Lower leg skin (tissue), 4 donors: ENCODE data around the gene ADAM10. TPM values are rescaled to one million over a fixed set of nuclear protein-coding genes. Genes with fewer than 3 reads are reported as not detected.

Experiments
- DNase-seq, 2 donors: peaks; one replicate each; pipeline ENCODE4 v3.0.0-alpha.2; 2019; ENCODE audit warnings: low spot score in 2 of 2
- H3K4me3 ChIP-seq: fragments of 200-600 bp; sonication (generic); 2 replicates; pipeline ENCODE4 v1.5.1; 2017; ENCODE audit warnings: mild to moderate bottlenecking, low read depth; ENCODE audit not compliant: poor library complexity, severe bottlenecking
- POLR2A ChIP-seq, 2 donors: fragments of 450-650 bp; IDR thresholded peaks; one replicate each; pipeline ENCODE4 v1.6.1; 2016 to 2017; ENCODE audit warnings: antibody characterized with exemption in 2 of 2, mild to moderate bottlenecking in 1 of 2, moderate library complexity in 1 of 2
- WGBS, 2 donors: methylation state at CpG; one replicate each; pipeline ENCODE4 v1.1.5; 2018; 5-methylcytosine and 5-hydroxymethylcytosine counted together
- intact Hi-C: fragments of 100-400 bp; cut with DNase I; formaldehyde crosslinking; loops from one replicate; pipeline ENCODE4 v1.15.0; 2023; ENCODE audit warnings: low total_unique reads
- total RNA-seq, 4 donors: library from RNA; depleted of rRNA; stranded (reverse); fragments of >200 nt; gene quantifications; one replicate each; pipeline ENCODE4 v1.1.0, GENCODE V29; 2016
- TF ChIP-seq, protein P1 (sequence below), 3 donors: fragments of 450-650 bp; IDR thresholded peaks; one replicate each; pipeline ENCODE4 v1.5.1; 2016; ENCODE audit warnings: antibody characterized with exemption in 3 of 3, mild to moderate bottlenecking in 3 of 3, moderate library complexity in 2 of 3

Gene ADAM10
- total RNA-seq, 4 donors from 2014 or later = 40.4 to 45.1 (median 44.5) TPM

DNA sequence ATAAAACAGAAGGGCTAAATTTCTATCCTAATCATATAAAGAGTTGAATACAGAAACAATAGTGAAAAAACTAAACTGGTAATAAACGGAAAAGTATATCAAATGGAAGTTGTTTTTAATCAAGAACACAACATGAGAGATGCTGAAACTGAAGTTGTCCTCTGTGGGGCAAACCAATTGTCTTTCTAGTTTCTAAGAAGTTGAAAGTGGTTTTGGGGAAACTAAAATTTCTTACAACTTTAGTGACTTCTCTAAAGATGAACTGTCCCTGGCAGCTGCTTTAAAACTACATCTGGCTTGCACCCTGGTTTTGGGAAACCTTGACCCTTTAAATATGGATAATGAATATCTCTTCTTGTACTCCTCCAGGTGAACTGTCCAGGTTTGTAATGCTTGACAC, 155.6 kb downstream of the ADAM10 start:
- intact Hi-C loops = loop anchor here (10.0 kb wide), 1 partner anchor 1561 kb away; no protein-coding TSS in a partner anchor

DNA sequence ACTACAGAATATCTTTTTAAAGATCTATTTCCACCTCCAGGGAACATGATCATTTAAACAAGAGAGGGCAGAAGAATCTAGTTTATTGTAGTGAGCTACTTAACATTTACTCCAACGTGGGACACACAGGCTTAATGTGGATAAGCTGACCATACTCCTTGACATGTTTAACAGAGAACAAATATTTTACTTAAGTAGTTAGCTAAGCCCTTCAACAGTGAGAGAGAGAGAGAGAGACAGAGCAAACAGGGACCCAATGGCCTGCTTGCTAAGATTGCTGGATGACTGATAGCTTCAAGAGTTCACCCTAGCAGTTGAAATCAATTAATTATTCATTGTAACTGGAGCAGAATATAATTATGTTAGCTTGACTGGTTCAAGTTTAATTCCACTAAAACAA, 158.6 kb downstream of the ADAM10 start:
- 46 to 58% methylated on average over 1 of the region's 1 CpG for WGBS, 2 donors
- H3K4me3 ChIP-seq = no peak overlapping the region
- intact Hi-C loops = loop anchor here (10.0 kb wide), 1 partner anchor 1564 kb away; no protein-coding TSS in a partner anchor
- no peak for DNase-seq
- TF ChIP-seq POLR2A (IDR thresholded peaks at IDR 0.05) = no peak
- TF ChIP-seq, protein P1, sequence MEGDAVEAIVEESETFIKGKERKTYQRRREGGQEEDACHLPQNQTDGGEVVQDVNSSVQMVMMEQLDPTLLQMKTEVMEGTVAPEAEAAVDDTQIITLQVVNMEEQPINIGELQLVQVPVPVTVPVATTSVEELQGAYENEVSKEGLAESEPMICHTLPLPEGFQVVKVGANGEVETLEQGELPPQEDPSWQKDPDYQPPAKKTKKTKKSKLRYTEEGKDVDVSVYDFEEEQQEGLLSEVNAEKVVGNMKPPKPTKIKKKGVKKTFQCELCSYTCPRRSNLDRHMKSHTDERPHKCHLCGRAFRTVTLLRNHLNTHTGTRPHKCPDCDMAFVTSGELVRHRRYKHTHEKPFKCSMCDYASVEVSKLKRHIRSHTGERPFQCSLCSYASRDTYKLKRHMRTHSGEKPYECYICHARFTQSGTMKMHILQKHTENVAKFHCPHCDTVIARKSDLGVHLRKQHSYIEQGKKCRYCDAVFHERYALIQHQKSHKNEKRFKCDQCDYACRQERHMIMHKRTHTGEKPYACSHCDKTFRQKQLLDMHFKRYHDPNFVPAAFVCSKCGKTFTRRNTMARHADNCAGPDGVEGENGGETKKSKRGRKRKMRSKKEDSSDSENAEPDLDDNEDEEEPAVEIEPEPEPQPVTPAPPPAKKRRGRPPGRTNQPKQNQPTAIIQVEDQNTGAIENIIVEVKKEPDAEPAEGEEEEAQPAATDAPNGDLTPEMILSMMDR (IDR thresholded peaks at IDR 0.05) = no peak

More for the DNA sequence above, 155.6 kb downstream of the ADAM10 start:
- TF ChIP-seq, protein P1 (IDR thresholded peaks at IDR 0.05) = no peak
- TF ChIP-seq POLR2A (IDR thresholded peaks at IDR 0.05) = no peak
- no peak for DNase-seq
- 94 to 100% methylated on average over 1 of the region's 1 CpG for WGBS, 2 donors
- no peak overlapping the region for H3K4me3 ChIP-seq

DNA sequence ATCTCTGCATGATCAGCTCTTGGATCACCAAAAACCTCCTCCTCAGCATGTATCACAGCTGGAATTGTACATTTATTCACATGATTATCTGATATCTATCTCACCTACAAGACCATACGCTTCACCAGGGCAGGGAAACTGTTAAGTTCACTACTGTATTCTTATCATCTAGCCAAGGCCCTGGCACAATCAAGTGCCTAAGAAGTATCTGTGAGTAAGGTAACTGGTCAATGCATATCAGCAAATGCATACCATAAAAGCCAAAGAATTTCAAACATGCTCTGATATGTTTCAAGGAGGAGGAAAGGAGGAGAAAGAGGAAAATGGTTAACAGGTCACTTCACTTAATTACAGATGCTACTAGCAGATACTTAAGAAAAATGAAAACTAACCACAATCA, 159.3 kb downstream of the ADAM10 start:
- 61 to 88% methylated on average over 1 of the region's 1 CpG for WGBS, 2 donors
- intact Hi-C loops = loop anchor here (10.0 kb wide), 1 partner anchor 1565 kb away; no protein-coding TSS in a partner anchor
- no peak for TF ChIP-seq POLR2A (IDR thresholded peaks at IDR 0.05)
- TF ChIP-seq, protein P1 (IDR thresholded peaks at IDR 0.05) = no peak
- no peak for DNase-seq
- H3K4me3 ChIP-seq = no peak overlapping the region

DNA sequence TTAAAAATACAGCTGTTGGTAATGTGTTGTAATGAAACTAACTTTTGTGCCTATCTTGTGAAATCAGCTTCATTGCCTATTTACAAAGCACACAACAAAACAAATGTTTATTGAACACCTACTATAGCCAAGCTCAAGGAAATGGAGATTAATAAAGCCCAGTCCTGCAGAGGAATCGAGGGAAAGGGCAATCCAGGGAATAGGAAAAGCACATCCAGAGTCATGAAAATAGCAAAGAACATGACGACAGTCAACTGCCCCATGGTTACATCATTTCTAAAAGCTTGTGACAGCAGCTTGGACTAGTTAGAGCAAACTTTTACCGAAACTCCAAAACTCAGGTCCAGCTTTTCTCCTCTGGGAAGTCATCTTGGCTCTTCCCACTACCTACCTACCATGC, 160.5 kb downstream of the ADAM10 start:
- TF ChIP-seq, protein P1 (IDR thresholded peaks at IDR 0.05) = no peak
- TF ChIP-seq POLR2A (IDR thresholded peaks at IDR 0.05) = no peak
- intact Hi-C loops = no loop called here
- WGBS, 2 donors = 85 to 88% methylated on average over 3 of the region's 3 CpGs
- no peak for DNase-seq
- H3K4me3 ChIP-seq = no peak overlapping the region

DNA sequence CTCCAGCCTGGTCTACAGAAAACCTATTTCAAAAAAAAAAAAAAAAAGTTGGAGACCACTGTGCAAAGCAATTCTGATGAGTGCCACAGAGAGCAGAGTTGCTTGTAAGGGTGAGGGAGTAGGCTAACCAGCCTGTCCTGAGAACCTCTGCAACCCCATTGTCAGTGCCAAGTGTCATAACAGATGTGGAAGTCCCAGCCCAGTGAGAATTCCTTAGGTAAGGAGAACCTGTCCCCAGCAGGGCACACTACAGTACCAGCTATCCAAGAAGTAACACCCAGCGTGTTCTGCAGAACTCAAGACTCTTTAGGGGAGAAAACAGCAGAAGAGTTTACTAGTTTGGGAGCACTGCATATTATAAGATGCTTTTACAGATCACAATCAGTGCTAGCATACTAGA, 161.4 kb downstream of the ADAM10 start:
- 65 to 76% methylated on average over 1 of the region's 1 CpG for WGBS, 2 donors
- DNase-seq = no peak
- H3K4me3 ChIP-seq = no peak overlapping the region
- intact Hi-C loops = no loop called here
- TF ChIP-seq, protein P1 (IDR thresholded peaks at IDR 0.05) = no peak
- TF ChIP-seq POLR2A (IDR thresholded peaks at IDR 0.05) = no peak

DNA sequence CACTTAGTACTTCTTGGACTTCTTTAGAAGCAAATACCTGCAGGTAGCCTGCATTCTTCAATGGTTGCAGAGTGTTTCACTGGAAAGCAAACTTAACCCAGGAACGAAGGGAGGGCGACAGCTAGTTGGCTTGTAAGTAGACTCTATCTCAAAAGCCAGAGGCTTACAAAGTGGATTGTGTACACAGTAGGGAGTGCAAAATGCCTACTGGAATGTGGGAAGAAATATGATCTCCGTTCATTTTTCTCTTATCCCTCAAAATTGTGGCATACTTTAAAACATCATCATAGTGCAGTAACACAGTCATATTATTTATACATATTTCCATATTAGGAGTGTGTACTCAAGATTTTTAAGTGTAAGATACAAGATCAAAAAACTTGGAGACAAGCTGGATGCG, 162.0 kb downstream of the ADAM10 start:
- DNase-seq = no peak
- H3K4me3 ChIP-seq = no peak overlapping the region
- intact Hi-C loops = no loop called here
- WGBS, 2 donors = 94 to 97% methylated on average over 4 of the region's 4 CpGs
- no peak for TF ChIP-seq POLR2A (IDR thresholded peaks at IDR 0.05)
- TF ChIP-seq, protein P1 (IDR thresholded peaks at IDR 0.05) = no peak
